DOHH2 (cell line): Measurements from ENCODE around the gene SLC25A42.

Experiments used
- H3F3A ChIP-seq: fragments of 200-600 bp; sonication (generic), shearing (Covaris generic); 2 replicates; pipeline ENCODE4 v1.6.0; 2016; ENCODE audit warnings: antibody characterized with exemption, mild to moderate bottlenecking; ENCODE audit not compliant: control insufficient read depth, insufficient read depth
- H3K27ac ChIP-seq: fragments of 200-600 bp; sonication (generic); 2 replicates; pipeline ENCODE4 v1.5.1; 2014; ENCODE audit warnings: low read depth, mild to moderate bottlenecking, low read length, moderate library complexity
- H3K27me3 ChIP-seq: fragments of 200-600 bp; sonication (generic); 2 replicates; pipeline ENCODE4 v1.6.1; 2014; ENCODE audit warnings: mild to moderate bottlenecking, low read length, mixed read lengths; ENCODE audit not compliant: control insufficient read depth
- H3K36me3 ChIP-seq: fragments of 200-600 bp; sonication (generic); 2 replicates; pipeline ENCODE4 v1.6.1; 2014; ENCODE audit warnings: mild to moderate bottlenecking, low read length, moderate library complexity, mixed read lengths; ENCODE audit not compliant: control insufficient read depth
- H3K4me1 ChIP-seq: fragments of 200-600 bp; sonication (generic); 2 replicates; pipeline ENCODE4 v1.6.1; 2014; ENCODE audit warnings: mild to moderate bottlenecking, low read length, mixed read lengths; ENCODE audit not compliant: control insufficient read depth
- H3K4me2 ChIP-seq: fragments of 200-600 bp; sonication (generic); 2 replicates; pipeline ENCODE4 v1.6.0; 2014; ENCODE audit warnings: mild to moderate bottlenecking, low read length, moderate library complexity
- H3K4me3 ChIP-seq: fragments of 200-600 bp; sonication (generic); 2 replicates; pipeline ENCODE4 v1.5.1; 2014; ENCODE audit warnings: mild to moderate bottlenecking, low read length, mixed read lengths
- H3K79me2 ChIP-seq: fragments of 200-600 bp; sonication (generic); 2 replicates; pipeline ENCODE4 v1.6.1; 2014; ENCODE audit warnings: mild to moderate bottlenecking, low read length, mixed read lengths; ENCODE audit not compliant: control insufficient read depth
- H3K9me2 ChIP-seq: fragments of 200-600 bp; sonication (generic); replicated peaks from 2 replicates; pipeline ENCODE4 v1.6.1; 2014; ENCODE audit warnings: mild to moderate bottlenecking, low read length, mixed read lengths; ENCODE audit not compliant: control insufficient read depth
- H3K9me3 ChIP-seq: fragments of 200-600 bp; sonication (generic); 2 replicates; pipeline ENCODE4 v1.6.1; 2014; ENCODE audit warnings: antibody characterized with exemption, low read length, mixed read lengths; ENCODE audit not compliant: control insufficient read depth, insufficient read depth
- H4K20me1 ChIP-seq: fragments of 200-600 bp; sonication (generic); 2 replicates; pipeline ENCODE4 v1.6.0; 2014; ENCODE audit warnings: low read depth, mild to moderate bottlenecking, antibody characterized with exemption, low read length, moderate library complexity; ENCODE audit not compliant: control insufficient read depth, insufficient read depth
- EZH2phosphoT487 ChIP-seq: fragments of 200-600 bp; sonication (generic); IDR thresholded peaks from 2 replicates; pipeline ENCODE4 v1.6.1; 2017; ENCODE audit warnings: borderline replicate concordance, mild to moderate bottlenecking, antibody characterized with exemption, low read length, moderate library complexity, mixed read lengths
- TF ChIP-seq, protein P1 (sequence below): fragments of 200-600 bp; sonication (generic); IDR thresholded peaks from one replicate; pipeline ENCODE4 v1.5.1; 2014; ENCODE audit warnings: antibody characterized with exemption, mild to moderate bottlenecking, low read depth, low read length; ENCODE audit not compliant: poor library complexity, severe bottlenecking

The SLC25A42 gene

DNA sequence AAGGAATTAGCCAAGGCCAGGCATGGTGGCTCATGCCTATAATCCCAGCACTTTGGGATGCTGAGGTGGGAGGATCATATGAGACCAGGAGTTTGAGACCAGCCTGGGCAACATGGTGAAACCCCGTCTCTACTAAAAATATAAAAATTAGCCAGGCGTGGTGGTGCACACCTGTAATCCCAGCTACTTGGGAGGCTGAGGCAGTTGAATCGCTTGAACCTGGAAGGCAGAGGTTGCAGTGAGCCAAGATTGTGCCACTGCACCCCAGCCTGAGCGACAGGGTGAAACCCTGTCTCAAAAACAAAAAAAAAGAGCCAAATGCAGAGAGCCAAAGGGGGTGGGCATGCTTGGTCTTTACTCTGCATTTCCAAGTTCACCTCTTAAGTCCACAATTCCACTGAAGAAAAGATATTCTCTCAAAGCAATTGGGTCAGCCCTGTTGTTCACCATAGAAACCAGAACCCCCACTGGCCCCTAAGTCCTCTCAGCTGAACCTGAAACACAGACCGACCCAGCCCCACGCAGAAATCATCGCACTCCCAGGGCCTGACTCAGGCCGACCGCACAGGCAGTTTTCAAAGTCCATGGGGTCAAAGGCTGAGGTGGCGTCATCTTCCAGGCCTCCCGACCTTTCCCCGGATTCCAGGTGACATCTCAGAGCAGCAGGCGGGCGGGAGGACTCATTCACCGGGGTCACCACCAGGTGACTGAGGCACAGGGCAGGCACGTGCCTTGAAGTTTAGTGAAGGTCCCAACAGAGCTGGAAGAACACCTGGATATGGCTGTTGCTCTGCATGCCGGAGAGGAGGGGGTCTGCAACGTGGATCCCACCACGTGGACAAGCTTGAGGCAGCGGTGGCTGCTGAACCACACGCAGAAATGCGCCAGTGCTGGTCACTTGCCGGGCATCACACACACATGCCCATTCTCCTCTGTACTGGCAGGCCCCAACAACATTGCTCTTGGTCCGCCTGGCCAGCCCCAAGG, 33.1 kb downstream of the SLC25A42 start:
- no peaks in the 10 kb centered on the region for H3F3A ChIP-seq
- H3K27me3 ChIP-seq = no peaks in the 10 kb centered on the region
- no peak overlapping the region for H3K4me3 ChIP-seq
- H3K9me3 ChIP-seq = no peaks in the 10 kb centered on the region
- no peaks in the 10 kb centered on the region for H3K9me2 ChIP-seq
- no peak overlapping the region for H3K4me2 ChIP-seq
- H3K27ac ChIP-seq = no peak overlapping the region
- no peaks in the 10 kb centered on the region for H4K20me1 ChIP-seq
- H3K36me3 ChIP-seq = no peaks in the 10 kb centered on the region
- TF ChIP-seq, protein P1, sequence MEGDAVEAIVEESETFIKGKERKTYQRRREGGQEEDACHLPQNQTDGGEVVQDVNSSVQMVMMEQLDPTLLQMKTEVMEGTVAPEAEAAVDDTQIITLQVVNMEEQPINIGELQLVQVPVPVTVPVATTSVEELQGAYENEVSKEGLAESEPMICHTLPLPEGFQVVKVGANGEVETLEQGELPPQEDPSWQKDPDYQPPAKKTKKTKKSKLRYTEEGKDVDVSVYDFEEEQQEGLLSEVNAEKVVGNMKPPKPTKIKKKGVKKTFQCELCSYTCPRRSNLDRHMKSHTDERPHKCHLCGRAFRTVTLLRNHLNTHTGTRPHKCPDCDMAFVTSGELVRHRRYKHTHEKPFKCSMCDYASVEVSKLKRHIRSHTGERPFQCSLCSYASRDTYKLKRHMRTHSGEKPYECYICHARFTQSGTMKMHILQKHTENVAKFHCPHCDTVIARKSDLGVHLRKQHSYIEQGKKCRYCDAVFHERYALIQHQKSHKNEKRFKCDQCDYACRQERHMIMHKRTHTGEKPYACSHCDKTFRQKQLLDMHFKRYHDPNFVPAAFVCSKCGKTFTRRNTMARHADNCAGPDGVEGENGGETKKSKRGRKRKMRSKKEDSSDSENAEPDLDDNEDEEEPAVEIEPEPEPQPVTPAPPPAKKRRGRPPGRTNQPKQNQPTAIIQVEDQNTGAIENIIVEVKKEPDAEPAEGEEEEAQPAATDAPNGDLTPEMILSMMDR = no peak
- TF ChIP-seq EZH2phosphoT487 = no peak
- H3K79me2 ChIP-seq = no peaks in the 10 kb centered on the region
- H3K4me1 ChIP-seq = no peaks in the 10 kb centered on the region

DNA sequence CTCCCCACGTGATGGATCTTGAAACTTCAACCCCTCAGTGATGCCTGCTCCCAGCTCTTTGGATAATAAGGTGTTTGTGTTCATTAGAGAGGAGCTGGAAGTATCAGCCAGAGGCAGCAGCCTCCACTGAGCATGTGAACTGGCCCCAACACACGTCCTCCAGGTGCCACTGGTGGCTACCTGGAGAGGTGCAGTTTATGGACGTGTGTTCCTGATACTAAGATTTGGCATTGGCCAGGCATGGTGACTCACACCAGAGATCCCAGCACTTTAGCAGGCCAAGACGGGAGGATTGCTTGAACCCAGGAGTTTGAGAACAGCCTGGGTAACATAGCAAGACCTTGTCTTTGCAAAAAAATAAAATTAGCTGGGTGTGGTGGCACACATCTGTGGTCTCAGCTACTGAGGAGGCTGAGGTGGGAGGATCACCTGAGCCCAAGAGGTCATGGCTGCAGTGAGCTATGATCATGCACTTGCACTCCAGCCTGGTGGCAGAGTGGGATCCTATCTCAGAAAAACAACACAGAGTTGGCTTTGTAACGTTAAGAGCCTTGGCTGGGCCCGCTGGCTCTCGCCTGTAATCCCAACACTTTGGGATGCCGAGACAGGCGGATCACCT, 34.4 kb downstream of the SLC25A42 start:
- no peaks in the 10 kb centered on the region for H3K79me2 ChIP-seq

DNA sequence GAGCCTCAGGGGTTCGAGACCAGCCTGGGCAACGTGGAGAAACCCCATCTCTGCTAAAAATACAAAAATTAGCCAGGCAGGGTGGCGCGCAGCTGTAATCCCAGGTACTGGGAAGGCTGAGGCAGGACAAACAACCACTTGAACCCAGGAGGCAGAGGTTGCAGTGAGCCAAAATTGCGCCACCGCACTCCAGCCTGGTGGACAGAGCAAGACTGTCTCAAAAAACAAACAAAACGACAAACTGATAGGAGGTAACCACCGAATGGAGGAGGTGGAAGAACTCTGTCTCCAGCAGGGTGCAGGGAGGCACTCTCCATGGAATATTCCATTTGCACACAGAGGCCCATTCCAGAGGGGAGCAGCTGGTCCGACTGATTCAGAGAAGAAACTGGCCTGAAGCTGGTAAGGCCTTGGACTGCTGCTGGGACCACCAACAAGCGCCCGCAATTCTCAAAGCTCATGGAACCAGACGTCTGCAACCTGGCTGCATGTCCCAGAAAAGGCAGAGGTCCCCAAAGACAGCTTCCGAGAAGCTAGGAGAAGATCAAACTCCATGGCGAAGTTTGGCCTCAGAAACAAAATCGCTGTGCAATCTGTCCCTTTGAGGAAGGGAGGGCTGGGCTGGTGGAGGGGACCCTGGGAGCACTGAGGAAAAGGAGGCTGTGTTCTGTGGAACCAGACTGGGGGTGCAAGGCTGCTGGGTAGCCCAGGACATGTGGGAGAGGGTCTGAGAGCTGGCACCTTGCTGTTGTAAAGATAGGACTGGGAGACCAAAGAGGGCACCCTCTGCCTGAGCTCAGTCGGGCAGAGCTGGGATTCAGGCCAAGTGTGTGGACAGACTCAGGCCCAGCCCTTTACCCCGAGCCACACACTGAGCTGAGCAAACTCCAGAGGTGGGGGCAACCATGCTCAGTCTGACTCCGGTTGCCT, 35.2 kb downstream of the SLC25A42 start:
- Histone ChIP-seq H3K27ac (no peak overlapping the region), H3K4me1 (no peaks in the 10 kb centered on the region), H3K4me3 (no peak overlapping the region), H4K20me1 (no peaks in the 10 kb centered on the region), H3K9me2 (no peaks in the 10 kb centered on the region), H3K36me3 (no peaks in the 10 kb centered on the region), H3K79me2 (no peaks in the 10 kb centered on the region), H3K27me3 (no peaks in the 10 kb centered on the region), H3K4me2 (no peak overlapping the region), H3F3A (no peaks in the 10 kb centered on the region), H3K9me3 (no peaks in the 10 kb centered on the region)
- TF ChIP-seq EZH2phosphoT487 = no peak
- TF ChIP-seq, protein P1 = no peak

More for the DNA sequence above, 34.4 kb downstream of the SLC25A42 start:
- no peaks in the 10 kb centered on the region for H3K36me3 ChIP-seq
- no peak overlapping the region for H3K4me3 ChIP-seq
- no peaks in the 10 kb centered on the region for H3F3A ChIP-seq
- no peaks in the 10 kb centered on the region for H3K27me3 ChIP-seq
- no peak for TF ChIP-seq EZH2phosphoT487
- TF ChIP-seq, protein P1 = no peak
- H3K27ac ChIP-seq = no peak overlapping the region
- no peaks in the 10 kb centered on the region for H3K4me1 ChIP-seq
- no peak overlapping the region for H3K4me2 ChIP-seq
- no peaks in the 10 kb centered on the region for H3K9me3 ChIP-seq
- H3K9me2 ChIP-seq = no peaks in the 10 kb centered on the region
- H4K20me1 ChIP-seq = no peaks in the 10 kb centered on the region
